GM13977 (cell line): ENCODE data around the gene HIC2.

Experiments
- DNase-seq: peaks from one replicate; pipeline ENCODE4 v3.0.0; 2012; ENCODE audit warnings: low spot score
- CTCF ChIP-seq: IDR thresholded peaks from 2 replicates; pipeline ENCODE4 v1.5.1; 2012; ENCODE audit warnings: mild to moderate bottlenecking, control low read depth; ENCODE audit not compliant: insufficient read depth; ENCODE audit errors: extremely low read depth, missing control alignments
- in situ Hi-C: fragments of 300-500 bp; cut with MboI; formaldehyde crosslinking; loops from one replicate; pipeline ENCODE4 v1.12.0; 2022; ENCODE audit warnings: low sequenced_read_pairs, low pct_unique_long_range_greater_than_20kb, mixed read lengths, inconsistent platforms; ENCODE audit not compliant: unreplicated experiment

HIC2 gene

GRCh38 chr22:21443735-21444421 is 26.7 kb downstream of the HIC2 start:
- in situ Hi-C loops, result no loop called here
- DNase-seq, result no peak

GRCh38 chr22:21444701-21445436 is 27.7 kb downstream of the HIC2 start:
- in situ Hi-C loops, result no loop called here
- no peak for DNase-seq
- no peak for TF ChIP-seq CTCF

More at GRCh38 chr22:21443735-21444421, 26.7 kb downstream of the HIC2 start:
- TF ChIP-seq CTCF, result no peak

- in situ Hi-C loops, result no loop called here
- no peak for TF ChIP-seq CTCF
Observed at GRCh38 chr22:21445437-21446127, 28.4 kb downstream of the HIC2 start.

GRCh38 chr22:21446128-21446826 is 29.1 kb downstream of the HIC2 start:
- TF ChIP-seq CTCF, result no peak
- DNase-seq, result no peak
- in situ Hi-C loops, result no loop called here

More at GRCh38 chr22:21445437-21446127, 28.4 kb downstream of the HIC2 start:
- no peak for DNase-seq

GRCh38 chr22:21446827-21447690 is 29.9 kb downstream of the HIC2 start:
- TF ChIP-seq CTCF, result no peak
- DNase-seq, result no peak
- in situ Hi-C loops, result no loop called here
